K562 (cell line): ENCODE results near the gene CBX1. TPM values are rescaled to one million over a fixed set of nuclear protein-coding genes. Genes with fewer than 3 reads are reported as not detected.

ENCODE experiments used
- ATAC-seq: fragments of 200-7000 bp; cut with Tn5 transposase; 3 replicates; pipeline ENCODE4 v1.9.1; 2020; ENCODE audit warnings: moderate library complexity
- BruUV-seq: library from RNA; stranded (reverse); fragments of 400-500 nt; replicated peaks from 2 replicates; lab custom pipeline; 2021; lab: Mats Ljungman, UMichigan
- CTCF ChIA-PET: fragments of 300-600 bp; formaldehyde crosslinking; extraction: SDS; loops from one replicate; lab custom pipeline; 2021; ENCODE audit warnings: low intra/inter-chr PET ratio; lab: Yijun Ruan, JAX
- POLR2A ChIA-PET: fragments of 300-600, 350-650 bp; sonication (Branson Sonifier 250); formaldehyde crosslinking; extraction: SDS; loops from one replicate; lab custom pipeline; 2021; ENCODE audit warnings: antibody characterized with exemption, inconsistent platforms; lab: Yijun Ruan, JAX
- DNase-seq, 4 experiments: peaks; one replicate each; pipeline versions ENCODE4 v3.0.0 to v3.0.0-alpha.2; 2011 to 2018; ENCODE audit warnings: low spot score in 3 of 4, mixed read lengths in 3 of 4; ENCODE audit errors: extremely low read depth in 1 of 4
- FAIRE-seq: peaks from 2 replicates; lab custom pipeline; 2011; peaks lifted over from hg19 to GRCh38; lab: Jason Lieb, UNC
- H2AFZ ChIP-seq: 2 replicates; pipeline ENCODE4 v1.6.0; 2011; ENCODE audit warnings: low read depth, low read length, control low read depth, inconsistent platforms
- H3K27ac ChIP-seq: fragments of 200-600 bp; 3 replicates; pipeline ENCODE4 v1.8.0; 2011; ENCODE audit warnings: low read depth, mild to moderate bottlenecking, control low read depth, inconsistent platforms, low read length, moderate library complexity, mixed read lengths; ENCODE audit errors: extremely low read depth
- H3K27me3 ChIP-seq, 2 experiments: fragments of 300-600 bp in 1 of 2; 2 replicates in 1 of 2; 3 replicates in 1 of 2; pipeline versions ENCODE4 v1.6.0 to v1.8.0; 2011; ENCODE audit warnings: inconsistent platforms in 2 of 2, low read length in 2 of 2, mild to moderate bottlenecking in 1 of 2, mixed read lengths in 1 of 2, moderate library complexity in 1 of 2; ENCODE audit not compliant: control insufficient read depth in 2 of 2, insufficient read depth in 2 of 2
- H3K36me3 ChIP-seq: fragments of 300-600 bp; 3 replicates; pipeline ENCODE4 v1.8.0; 2011; ENCODE audit warnings: mild to moderate bottlenecking, low read length, inconsistent platforms; ENCODE audit not compliant: control insufficient read depth, insufficient read depth
- H3K4me1 ChIP-seq, 2 experiments: fragments of 200-600 bp in 1 of 2; replicated peaks in 1 of 2; 2 replicates in 1 of 2; 3 replicates in 1 of 2; pipeline versions ENCODE4 v1.5.1 to v1.8.0; 2011; ENCODE audit warnings: inconsistent platforms in 2 of 2, low read length in 2 of 2, mild to moderate bottlenecking in 1 of 2, mixed read lengths in 1 of 2, moderate library complexity in 1 of 2; ENCODE audit not compliant: control insufficient read depth in 2 of 2, insufficient read depth in 2 of 2
- H3K4me2 ChIP-seq: 2 replicates; pipeline ENCODE4 v1.6.1; 2011; ENCODE audit warnings: low read length, control low read depth, inconsistent platforms, mixed read lengths; ENCODE audit not compliant: insufficient read depth
- H3K4me3 ChIP-seq: fragments of 200-600 bp; sonication (generic), shearing (Covaris generic); 2 replicates; pipeline ENCODE4 v1.5.1; 2016; ENCODE audit warnings: control low read depth, inconsistent platforms
- H3K79me2 ChIP-seq: fragments of 200-600 bp; 3 replicates; pipeline ENCODE4 v1.8.0; 2011; ENCODE audit warnings: low read length, inconsistent platforms; ENCODE audit not compliant: control insufficient read depth, insufficient read depth
- H3K9ac ChIP-seq, 2 experiments: 2 replicates each; pipeline versions ENCODE4 v1.6.0 to v1.6.1; 2011; ENCODE audit warnings: low read depth in 2 of 2, low read length in 2 of 2, control low read depth in 1 of 2, inconsistent platforms in 1 of 2, mild to moderate bottlenecking in 1 of 2, mixed read lengths in 1 of 2; ENCODE audit not compliant: insufficient read depth in 1 of 2
- H3K9me1 ChIP-seq: one replicate; pipeline ENCODE4 v1.6.0; 2011; ENCODE audit warnings: inconsistent platforms, mild to moderate bottlenecking, low read length, moderate library complexity; ENCODE audit not compliant: control insufficient read depth, insufficient read depth
- H3K9me3 ChIP-seq: replicated peaks from 2 replicates; pipeline ENCODE4 v1.5.1; 2011; ENCODE audit warnings: low read depth, low read length, inconsistent platforms; ENCODE audit not compliant: control insufficient read depth, insufficient read depth
- H4K20me1 ChIP-seq: replicated peaks from 2 replicates; pipeline ENCODE4 v1.6.1; 2011; ENCODE audit warnings: low read length, inconsistent platforms, mixed read lengths; ENCODE audit not compliant: control insufficient read depth, insufficient read depth
- CHD2 ChIP-seq: IDR thresholded peaks from 2 replicates; pipeline ENCODE4 v1.6.1; 2011; ENCODE audit warnings: low read depth, low read length
- PCBP1 ChIP-seq: fragments of 200-400 bp; formaldehyde crosslinking; IDR thresholded peaks from 2 replicates; pipeline ENCODE4 v1.6.1; 2018; ENCODE audit warnings: mild to moderate bottlenecking, low read depth, low read length; ENCODE audit not compliant: poor library complexity, severe bottlenecking
- RBFOX2 ChIP-seq: fragments of 200-400 bp; formaldehyde crosslinking; IDR thresholded peaks from 2 replicates; pipeline ENCODE4 v1.6.1; 2017; ENCODE audit warnings: low read depth, mild to moderate bottlenecking, low read length, moderate library complexity
- RBM14 ChIP-seq: fragments of 200-400 bp; formaldehyde crosslinking; IDR thresholded peaks from 2 replicates; pipeline ENCODE4 v1.6.1; 2018; ENCODE audit warnings: low read depth, mild to moderate bottlenecking, low read length, moderate library complexity, borderline replicate concordance; ENCODE audit not compliant: insufficient read depth
- SMARCA4 ChIP-seq: fragments of 450-650 bp; IDR thresholded peaks from 2 replicates; pipeline ENCODE4 v1.6.1; 2016
- THRAP3 ChIP-seq: fragments of 450-650 bp; IDR thresholded peaks from 2 replicates; pipeline ENCODE4 v1.6.1; 2016; ENCODE audit warnings: mild to moderate bottlenecking, inconsistent platforms, borderline replicate concordance
- WGBS: fragments of 100-300 bp; shearing (Covaris generic); methylation state at CpG from one replicate; pipeline ENCODE4 v1.1.6; 2016; ENCODE audit warnings: low coverage, mixed read lengths; ENCODE audit not compliant: insufficient coverage; ENCODE audit errors: missing lambda C conversion rate; 5-methylcytosine and 5-hydroxymethylcytosine counted together
- in situ Hi-C: fragments of 300-500 bp; cut with MboI; formaldehyde crosslinking; loops from 4 replicates; pipeline ENCODE4 v1.15.0; 2018; ENCODE audit warnings: inconsistent platforms, mixed read lengths
- intact Hi-C: fragments of 100-400 bp; cut with micrococcal nuclease; formaldehyde crosslinking; loops from 2 replicates; pipeline ENCODE4 v1.14.2; 2022
- polyA plus RNA-seq, 8 experiments: library from polyadenylated mRNA; depleted of rRNA in 4 of 8; stranded (reverse) in 5 of 8; unstranded in 3 of 8; fragments of >200 nt; fragmentation: Nextera tagmentation in 2 of 8; fragmentation: Illumina TruSeq in 1 of 8; extraction: Ambion mirVana in 2 of 8; extraction: Trizol in 1 of 8; gene quantifications; 2 replicates each; pipeline versions ENCODE4 v1.2.1 to v1.2.3, GENCODE V29; 2011 to 2014; ENCODE audit warnings: inconsistent platforms in 1 of 8, missing spikeins in 1 of 8
- total RNA-seq, 7 experiments: library from RNA; depleted of rRNA in 6 of 7; stranded (reverse); fragments of >200 nt in 6 of 7; fragmentation: Illumina TruSeq in 2 of 7; extraction: Trizol in 2 of 7; gene quantifications; 2 replicates each; pipeline versions ENCODE4 v1.2.1 to v1.2.3, GENCODE V29; 2011 to 2021; ENCODE audit warnings: low replicate concordance in 1 of 7
- TF ChIP-seq, protein P1 (sequence below): sonication (generic); formaldehyde crosslinking; IDR thresholded peaks from 2 replicates; pipeline ENCODE4 v1.8.1; 2023; ENCODE audit warnings: mild to moderate bottlenecking, missing genetic modification reagents
- TF ChIP-seq, protein P2 (sequence below): fragments of 200-800 bp; sonication (Bioruptor generic); IDR thresholded peaks from 2 replicates; pipeline ENCODE4 v1.6.1; 2017; ENCODE audit warnings: missing genetic modification characterization, missing compliant biosample characterization

The CBX1 gene
- total and polyA plus RNA-seq, 9 of the 15 experiments (the other 6 are each of a cell fraction or from before 2014, with no cell fraction given) = 10.6 to 95.7 (median 52.7) TPM

DNA sequence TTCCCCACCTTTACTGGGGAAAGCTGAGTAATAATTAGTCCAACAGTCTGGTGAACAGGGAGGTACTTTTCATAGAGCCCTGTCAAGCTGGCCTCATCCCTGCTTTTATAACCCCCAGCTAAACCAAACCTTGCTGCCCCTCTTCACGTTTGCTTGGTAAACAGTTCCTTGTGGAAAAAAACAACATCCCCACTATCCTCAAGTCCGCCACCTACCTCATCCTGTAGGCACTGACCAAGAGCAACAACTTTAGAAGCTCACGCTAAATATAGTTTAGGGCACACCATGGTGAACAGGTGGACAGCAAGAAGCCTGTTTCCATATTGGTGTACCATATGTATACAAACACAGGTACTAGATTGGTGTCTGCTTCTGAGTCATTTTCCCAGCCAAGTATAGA lies 36.6 kb downstream of the CBX1 start (continued):
- TF ChIP-seq, protein P1, sequence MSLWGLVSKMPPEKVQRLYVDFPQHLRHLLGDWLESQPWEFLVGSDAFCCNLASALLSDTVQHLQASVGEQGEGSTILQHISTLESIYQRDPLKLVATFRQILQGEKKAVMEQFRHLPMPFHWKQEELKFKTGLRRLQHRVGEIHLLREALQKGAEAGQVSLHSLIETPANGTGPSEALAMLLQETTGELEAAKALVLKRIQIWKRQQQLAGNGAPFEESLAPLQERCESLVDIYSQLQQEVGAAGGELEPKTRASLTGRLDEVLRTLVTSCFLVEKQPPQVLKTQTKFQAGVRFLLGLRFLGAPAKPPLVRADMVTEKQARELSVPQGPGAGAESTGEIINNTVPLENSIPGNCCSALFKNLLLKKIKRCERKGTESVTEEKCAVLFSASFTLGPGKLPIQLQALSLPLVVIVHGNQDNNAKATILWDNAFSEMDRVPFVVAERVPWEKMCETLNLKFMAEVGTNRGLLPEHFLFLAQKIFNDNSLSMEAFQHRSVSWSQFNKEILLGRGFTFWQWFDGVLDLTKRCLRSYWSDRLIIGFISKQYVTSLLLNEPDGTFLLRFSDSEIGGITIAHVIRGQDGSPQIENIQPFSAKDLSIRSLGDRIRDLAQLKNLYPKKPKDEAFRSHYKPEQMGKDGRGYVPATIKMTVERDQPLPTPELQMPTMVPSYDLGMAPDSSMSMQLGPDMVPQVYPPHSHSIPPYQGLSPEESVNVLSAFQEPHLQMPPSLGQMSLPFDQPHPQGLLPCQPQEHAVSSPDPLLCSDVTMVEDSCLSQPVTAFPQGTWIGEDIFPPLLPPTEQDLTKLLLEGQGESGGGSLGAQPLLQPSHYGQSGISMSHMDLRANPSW (CRISPR knock-in tag) = no peak
- no peak for TF ChIP-seq SMARCA4
- TF ChIP-seq RBM14 = no peak
- TF ChIP-seq, protein P2, sequence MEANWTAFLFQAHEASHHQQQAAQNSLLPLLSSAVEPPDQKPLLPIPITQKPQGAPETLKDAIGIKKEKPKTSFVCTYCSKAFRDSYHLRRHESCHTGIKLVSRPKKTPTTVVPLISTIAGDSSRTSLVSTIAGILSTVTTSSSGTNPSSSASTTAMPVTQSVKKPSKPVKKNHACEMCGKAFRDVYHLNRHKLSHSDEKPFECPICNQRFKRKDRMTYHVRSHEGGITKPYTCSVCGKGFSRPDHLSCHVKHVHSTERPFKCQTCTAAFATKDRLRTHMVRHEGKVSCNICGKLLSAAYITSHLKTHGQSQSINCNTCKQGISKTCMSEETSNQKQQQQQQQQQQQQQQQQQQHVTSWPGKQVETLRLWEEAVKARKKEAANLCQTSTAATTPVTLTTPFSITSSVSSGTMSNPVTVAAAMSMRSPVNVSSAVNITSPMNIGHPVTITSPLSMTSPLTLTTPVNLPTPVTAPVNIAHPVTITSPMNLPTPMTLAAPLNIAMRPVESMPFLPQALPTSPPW (CRISPR knock-in tag) = no peak

DNA sequence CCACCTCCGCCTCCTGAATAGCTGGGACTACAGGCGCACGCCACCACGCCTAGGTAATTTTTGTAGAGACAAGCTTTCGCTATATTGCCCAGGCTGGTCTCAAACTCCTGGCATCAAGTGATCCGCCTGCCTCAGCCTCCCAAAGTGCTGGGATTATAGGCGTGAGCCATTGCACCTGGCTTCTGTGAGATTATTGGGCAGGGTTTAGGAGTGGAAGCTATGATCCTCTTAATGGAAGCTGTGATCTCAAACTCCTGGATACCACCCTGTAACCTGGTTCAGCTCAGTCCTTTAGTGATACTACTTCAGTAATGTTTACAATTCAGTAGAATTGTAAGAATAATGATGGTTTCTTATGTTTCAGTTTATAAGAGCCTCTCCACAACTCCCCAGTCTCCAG lies 39.0 kb downstream of the CBX1 start:
- Histone ChIP-seq H3K9ac (no peak overlapping the region), H3K79me2 (no peaks in the 10 kb centered on the region; the same call in 2 of the 3 replicates), H3K36me3 (peaks cover 85% of the 10 kb centered on the region), H2AFZ (no peak overlapping the region), H3K27me3 (no peaks in the 10 kb centered on the region), H3K4me3 (no peak overlapping the region), H3K4me1 (peaks cover 5 to 7% of the 10 kb centered on the region in 2 experiments; a peak in 3 of 5 replicates), H3K4me2 (no peak overlapping the region), H3K9me1 (no peaks in the 10 kb centered on the region), H3K9me3 (no peaks in the 10 kb centered on the region), H3K27ac (no peak overlapping the region), H4K20me1 (peaks cover 3% of the 10 kb centered on the region; the same call in 1 of the 2 replicates)
- 98% methylated on average over 7 of the region's 7 CpGs for WGBS
- TF ChIP-seq RBFOX2 (peak; percentile 27; the same call in 1 of the 2 replicates), THRAP3 (no peak), CHD2 (no peak), PCBP1 (no peak)
- CTCF ChIA-PET = no interaction called here
- intact Hi-C loops = no loop called here
- in situ Hi-C loops = no loop called here
- no peak for FAIRE-seq
- no peak for ATAC-seq
- POLR2A ChIA-PET = interaction anchor here (1.0 to 2.1 kb wide), 8 partner anchors 10 to 280 kb away, joined by 3 to 18 read pairs (median 4); partner anchors contain the start of genes CBX1 and NFE2L1
- no peak for DNase-seq
- no TSS peak for BruUV-seq
